ENCODE results near the gene CYP27B1.

DNA sequence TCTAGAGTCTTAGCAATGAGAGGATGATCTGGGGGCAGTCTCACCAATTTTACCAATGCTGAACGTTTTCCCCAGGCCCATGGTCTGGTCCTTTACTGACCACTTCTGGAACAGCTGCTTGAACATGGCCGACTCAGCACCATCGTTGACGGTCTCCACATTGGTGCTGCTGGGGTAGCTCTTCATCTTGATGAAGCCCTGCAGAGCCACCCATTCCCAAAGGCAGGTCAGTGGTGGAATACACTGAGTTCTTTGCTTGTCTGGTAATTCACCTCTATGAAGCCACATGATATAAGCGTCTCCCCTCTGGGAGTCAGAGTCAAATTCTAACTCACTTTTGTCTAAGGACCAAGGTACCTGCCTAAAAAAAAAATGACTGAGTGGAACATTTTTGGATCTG, 41.5 kb upstream of the CYP27B1 start:
- TF ChIP-seq, protein P1, sequence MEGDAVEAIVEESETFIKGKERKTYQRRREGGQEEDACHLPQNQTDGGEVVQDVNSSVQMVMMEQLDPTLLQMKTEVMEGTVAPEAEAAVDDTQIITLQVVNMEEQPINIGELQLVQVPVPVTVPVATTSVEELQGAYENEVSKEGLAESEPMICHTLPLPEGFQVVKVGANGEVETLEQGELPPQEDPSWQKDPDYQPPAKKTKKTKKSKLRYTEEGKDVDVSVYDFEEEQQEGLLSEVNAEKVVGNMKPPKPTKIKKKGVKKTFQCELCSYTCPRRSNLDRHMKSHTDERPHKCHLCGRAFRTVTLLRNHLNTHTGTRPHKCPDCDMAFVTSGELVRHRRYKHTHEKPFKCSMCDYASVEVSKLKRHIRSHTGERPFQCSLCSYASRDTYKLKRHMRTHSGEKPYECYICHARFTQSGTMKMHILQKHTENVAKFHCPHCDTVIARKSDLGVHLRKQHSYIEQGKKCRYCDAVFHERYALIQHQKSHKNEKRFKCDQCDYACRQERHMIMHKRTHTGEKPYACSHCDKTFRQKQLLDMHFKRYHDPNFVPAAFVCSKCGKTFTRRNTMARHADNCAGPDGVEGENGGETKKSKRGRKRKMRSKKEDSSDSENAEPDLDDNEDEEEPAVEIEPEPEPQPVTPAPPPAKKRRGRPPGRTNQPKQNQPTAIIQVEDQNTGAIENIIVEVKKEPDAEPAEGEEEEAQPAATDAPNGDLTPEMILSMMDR (IDR thresholded peaks at IDR 0.05; ENCODE audit: low read length), result no peak
- TF ChIP-seq EZH2 (IDR thresholded peaks at IDR 0.05; ENCODE audit: borderline replicate concordance, low read length), result no peak

Measured in OCI-LY1 (cell line).